HTR-8/SVneo (cell line): ENCODE measurements around the gene CHST11.
"Not testable (repeated sequence)": the region's sequence is repeated elsewhere in the genome, so short reads cannot be mapped to it uniquely, and the experiment has no call there.

Source experiments
- DNase-seq: peaks from one replicate; pipeline ENCODE4 v3.0.0; 2011; ENCODE audit warnings: low spot score, mixed read lengths; ENCODE audit not compliant: insufficient read length
- FAIRE-seq: peaks from 2 replicates; lab custom pipeline; 2011; peaks lifted over from hg19 to GRCh38; lab: Jason Lieb, UNC

Gene CHST11

DNA sequence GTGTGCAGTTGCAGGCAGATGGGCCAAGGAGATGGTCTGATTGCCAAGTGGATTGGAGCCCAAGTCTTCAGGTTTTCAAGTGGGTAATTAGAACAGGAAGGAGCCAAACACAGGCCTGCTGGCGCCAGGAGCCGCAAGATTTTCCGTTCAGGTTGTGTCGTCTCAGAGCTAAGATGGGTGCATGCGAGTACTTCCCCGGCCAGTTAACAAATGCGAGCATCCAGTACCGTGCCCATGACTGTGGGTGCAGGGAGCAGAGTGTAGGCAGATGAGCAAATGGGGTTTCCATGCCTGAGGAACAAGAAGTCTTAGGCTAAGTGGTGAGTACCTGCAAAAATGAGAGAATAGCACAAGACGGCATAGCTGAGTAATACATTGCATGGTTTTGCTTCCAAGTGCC is 90.5 kb downstream of the CHST11 start:
- FAIRE-seq (no peak), DNase-seq (no peak)

DNA sequence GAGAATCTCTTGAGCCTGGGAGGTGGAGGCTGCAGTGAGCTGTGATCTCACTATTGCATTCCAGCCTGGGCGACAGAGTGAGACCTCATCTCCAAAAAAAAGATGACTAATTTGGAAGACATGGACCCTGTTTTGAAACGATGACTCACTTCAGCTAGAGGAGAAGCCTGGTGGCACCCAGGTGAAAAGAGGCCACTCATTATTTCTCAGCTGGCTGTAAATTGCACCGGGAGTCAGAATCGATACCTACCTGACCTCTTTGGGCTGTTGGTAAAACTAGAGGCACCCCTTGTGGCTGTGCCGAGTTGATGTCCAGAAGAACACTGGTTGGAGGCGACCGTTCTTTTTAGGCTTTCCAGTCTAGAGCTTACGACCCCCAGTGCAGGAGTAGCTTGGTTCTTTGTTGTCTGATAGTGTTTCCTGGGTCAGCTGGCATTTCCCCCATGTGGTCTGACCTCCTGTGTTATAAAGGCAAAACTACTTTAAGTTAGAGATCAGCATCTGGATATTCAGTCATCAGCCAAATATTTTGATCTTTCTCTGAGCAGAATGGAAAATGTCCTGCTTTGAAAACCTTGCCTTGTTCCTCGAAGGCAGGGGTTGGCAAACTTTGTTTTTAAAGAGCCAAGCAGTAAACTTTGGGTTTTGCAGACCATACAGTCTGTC is 93.2 kb downstream of the CHST11 start:
- no peak for FAIRE-seq
- no peak for DNase-seq

DNA sequence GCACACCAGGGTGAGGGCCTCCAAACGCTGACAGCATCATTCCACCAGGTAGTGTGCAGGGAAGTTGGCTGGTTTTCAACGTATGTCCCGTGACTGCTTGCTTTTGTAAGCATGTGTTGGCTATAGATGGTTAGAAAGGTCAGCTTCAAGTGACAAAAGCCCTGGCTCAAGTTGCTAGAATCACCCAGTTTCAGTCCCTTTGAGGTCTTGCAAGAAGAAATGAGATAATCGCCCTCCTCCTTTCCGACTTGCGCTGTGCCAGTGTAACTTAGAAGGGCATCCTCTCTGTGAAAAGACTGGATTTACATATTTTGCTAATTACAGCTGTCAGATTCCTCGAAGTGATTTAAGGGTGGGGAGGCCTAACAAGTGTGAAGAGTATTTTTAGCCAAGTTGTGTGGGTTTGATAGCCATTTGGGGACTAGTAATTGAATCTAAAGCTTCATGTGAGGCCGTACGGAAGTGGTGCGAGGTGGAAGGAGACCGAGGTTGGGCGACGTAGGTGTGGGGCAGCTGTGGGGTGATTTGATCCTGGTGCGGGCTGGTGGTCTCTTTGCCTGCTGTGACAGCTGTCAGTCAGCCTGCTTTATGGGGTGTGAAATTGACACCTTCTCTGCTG is 94.7 kb downstream of the CHST11 start:
- FAIRE-seq (no peak), DNase-seq (no peak)

DNA sequence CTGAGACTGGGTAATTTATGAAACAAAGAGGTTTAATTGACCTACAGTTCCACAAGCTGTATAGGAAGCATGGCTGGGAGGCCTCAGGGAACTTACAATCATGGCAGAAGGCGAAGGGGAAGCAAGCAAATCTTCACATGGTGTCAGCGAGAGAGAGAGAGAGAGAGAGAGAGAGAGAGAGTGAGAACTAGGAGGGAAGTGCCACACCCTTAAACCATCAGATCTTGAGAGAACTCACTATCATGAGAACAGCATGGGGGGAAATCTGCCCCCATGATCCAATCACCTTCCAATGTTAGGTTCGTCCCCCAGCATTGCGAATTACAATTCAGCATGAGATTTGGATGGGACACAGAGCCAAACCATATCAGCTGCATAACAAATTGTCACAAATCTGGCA is 96.7 kb downstream of the CHST11 start:
- no peak for FAIRE-seq

DNA sequence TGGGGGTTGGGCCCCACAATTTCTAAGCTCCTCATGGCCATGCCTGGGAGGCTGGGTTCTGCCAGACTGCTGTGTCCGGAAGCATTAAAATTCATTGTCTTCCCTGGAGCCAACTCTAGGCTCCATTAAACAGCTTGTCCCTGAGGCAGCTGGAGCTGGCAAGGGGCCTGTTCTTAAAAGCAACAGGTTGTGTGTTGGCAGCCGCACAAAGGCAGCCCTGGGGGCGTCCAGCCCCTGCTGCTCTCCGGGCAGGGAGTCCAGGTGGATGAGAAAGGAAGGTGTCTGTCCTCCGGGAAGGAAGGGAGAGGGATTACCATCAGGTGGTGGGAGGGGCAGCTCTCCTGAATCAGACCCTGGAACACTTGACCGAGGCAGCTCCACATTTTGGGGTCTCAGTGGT is 98.9 kb downstream of the CHST11 start:
- no peak for FAIRE-seq
- DNase-seq: no peak

More for the DNA sequence above, 96.7 kb downstream of the CHST11 start:
- no peak for DNase-seq

DNA sequence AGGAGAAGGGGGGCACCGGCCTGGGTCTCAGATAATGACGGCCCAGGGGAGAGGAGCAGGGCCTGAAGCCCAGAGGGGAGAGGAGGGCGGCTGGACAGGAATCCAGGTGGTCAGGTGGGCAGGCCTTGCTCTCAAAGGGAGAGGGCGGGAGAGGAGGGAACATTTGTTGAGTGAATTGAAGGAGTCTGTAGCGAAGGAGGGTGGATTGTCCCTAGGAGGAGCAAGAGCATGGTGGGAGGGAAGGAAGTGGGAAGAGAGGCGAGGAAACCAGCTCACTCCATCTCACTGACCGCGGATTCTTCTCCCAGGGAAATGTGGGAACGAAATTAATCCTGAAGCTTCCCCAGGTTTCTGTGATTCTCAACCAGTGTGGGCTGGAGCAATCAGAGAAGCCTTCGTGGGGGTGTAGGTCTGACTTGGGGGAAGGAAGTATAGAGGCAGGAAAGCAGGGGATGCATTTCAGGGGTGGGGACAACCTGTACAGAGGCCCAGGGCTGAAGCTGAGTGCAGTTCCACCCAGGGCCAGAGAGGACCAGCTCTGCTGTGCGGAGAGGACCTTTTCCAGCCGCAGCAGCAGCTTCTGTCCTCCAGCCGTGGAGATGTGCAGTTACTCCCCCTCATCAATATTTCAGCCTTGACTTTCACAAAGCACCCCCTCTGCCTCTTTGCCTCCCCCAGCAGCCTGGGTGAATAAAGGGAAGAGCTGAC is 100.9 kb downstream of the CHST11 start:
- no peak for FAIRE-seq
- no peak for DNase-seq

DNA sequence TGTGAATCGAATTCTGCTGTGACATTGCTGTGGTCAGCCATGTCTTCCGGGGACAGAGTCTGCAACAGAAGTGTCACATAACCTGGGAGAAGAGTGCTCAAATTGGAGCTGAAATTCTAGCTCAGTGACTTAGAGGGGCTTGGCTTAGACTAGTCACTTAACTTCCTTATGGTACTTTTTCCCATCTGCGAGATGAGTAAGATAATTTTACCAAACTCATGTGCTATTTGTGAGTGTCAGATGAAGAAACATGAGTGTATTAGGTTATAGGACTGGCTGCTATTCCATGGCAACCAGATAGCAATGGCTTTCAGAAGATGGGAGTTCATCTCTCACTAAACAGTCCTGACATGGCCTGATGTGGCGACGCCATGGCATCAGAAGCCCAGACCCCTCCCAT is 104.1 kb downstream of the CHST11 start:
- no peak for FAIRE-seq
- no peak for DNase-seq

DNA sequence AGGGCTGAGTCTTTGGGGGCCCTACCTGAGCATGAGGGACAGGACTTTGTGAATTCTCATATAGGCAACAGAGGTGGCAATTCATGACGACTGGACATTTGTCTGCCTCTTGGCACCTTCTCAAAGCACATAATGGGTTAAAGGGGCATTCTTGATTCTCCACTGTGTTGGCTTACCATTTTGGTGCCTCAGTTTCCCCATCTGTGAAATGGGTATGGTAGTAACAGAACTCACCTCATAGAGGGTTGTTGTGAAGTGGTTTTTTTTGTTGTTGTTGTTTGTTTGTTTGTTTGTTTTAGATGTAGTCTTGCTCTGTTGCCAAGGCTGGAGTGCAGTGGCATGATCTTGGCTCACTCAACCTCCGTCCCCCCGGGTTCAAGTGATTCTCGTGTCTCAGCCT is 106.0 kb downstream of the CHST11 start:
- DNase-seq: no peak
- no peak for FAIRE-seq

DNA sequence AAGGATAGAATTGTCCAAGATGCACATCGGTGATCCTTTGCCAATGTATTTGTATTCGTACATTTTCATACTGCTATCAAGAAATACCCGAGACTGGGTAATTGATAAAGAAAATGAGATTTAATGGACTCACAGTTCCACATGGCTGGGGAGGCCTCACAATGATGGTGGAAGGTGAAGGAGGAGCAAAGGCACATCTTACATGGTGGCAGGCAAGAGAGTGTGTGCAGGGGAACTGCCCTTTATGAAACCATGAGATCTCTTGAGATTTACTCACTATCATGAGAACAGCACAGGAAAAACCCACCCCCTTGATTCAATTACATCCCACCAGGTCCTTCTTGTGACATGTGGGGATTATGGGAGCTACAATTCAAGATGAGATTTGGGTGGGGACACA is 107.9 kb downstream of the CHST11 start:
- FAIRE-seq, DNase-seq: not testable (repeated sequence)

DNA sequence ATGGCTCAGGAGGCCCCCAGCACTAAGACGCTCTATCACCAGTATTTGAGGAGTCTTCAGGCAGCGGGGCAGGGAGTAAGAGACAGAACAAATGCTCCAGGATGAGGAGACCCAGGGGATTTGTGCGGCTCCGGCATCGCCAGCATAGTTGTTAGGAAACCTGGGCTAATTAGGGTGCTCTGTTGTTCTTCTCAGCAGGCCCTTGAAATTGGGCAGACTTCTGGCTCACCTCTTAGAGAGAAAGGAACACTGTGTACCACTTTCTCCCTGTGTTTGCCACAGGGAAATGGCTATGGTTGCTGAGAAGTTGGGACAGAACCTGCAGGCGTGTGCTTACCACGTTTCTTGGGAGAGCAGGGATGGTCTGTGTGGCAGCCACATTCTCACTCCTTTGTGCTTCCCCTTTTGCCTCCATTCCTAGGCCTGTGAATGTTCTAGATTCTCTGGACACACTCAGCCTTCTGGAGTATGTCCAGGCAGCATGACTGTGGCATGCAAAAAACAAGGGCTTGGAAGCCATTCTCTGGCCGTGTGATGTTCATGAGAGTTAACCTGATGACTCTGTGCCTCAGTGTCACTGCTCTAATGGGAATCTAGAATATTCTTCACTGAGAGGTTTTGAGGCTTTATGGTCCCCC is 109.0 kb downstream of the CHST11 start:
- FAIRE-seq (no peak), DNase-seq (no peak)

DNA sequence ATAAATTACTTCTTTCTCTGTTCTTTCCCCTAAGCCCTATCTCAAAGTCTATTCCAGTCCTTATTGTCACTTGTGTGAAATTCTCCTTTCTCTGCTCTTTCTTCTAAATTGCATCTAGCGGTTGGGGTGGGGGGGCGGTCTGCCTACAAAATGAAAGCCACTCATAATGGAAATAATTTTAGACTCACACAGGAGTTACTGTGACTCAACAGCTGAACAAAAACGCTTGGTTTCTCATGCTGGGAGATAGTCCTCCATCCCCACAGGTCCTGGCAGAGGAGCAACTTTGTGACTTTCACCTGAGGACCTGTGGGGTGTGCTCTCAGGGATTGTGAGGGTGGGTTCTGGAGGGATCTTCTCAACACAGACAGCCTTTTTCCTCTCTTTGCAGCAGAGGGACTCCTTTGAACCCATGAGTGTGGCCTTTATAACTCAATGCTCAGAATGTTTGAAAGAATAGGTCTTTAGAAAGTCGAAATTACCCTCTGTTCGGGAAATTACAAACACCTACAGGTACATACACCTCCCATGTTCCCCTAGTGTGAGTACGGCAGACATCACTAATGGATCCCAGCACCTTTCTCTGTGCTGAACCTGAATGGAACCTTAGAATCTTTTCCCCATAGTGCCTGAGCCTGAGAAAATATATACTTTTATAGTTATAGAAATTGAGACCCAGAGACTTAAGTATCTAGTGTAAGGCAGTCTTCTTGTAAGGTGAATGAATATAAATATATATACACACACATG is 109.7 kb downstream of the CHST11 start:
- DNase-seq (no peak), FAIRE-seq (no peak)

DNA sequence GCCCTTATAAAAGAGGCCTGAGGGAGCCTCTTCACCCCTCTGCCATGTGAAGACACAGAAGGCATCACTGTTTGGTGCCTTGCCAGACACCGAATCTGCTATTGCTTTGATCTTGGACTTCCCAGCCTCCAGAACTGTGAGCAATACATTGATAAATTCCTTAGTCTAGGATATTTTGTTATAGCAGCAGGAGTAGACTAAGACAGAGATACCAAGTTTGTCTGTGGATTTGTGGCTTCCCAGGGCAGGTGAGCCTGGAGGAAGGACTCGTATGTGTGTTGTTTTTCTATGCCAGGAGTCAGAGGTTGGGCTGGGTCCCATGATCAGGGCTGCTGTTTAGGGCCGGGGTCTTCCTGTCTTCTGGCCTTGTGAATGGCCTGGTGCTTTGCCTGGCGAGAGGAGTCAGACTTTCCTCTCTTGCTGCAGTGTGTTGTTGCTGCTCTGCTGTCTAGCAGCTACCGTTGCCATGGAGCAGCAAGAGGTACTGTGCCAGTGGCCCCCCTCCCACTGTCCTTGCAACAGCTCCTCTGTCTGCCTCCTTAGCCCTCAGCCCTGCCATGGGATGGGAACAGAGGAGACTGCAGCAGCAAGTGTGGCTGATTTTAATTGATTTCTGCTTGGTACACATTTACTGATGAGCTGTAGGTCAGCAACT is 111.2 kb downstream of the CHST11 start:
- no peak for DNase-seq
- no peak for FAIRE-seq

DNA sequence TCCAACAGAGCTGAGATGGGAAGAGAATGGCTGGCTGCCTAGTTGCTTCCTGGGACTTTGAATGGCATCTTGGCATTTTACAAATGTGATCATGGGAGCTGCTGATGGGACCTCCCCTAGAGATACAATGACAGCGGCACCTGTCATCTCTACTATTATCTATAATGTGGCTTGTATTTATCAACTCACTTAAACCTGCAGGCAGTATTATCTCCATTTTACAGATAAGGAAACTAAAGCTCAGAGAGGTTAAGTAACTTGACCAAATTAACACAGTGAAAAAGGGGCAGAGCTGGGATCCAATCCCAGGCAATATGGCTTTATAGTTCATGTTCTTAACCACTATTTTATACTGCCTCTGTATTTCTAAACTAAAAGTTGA is 111.7 kb downstream of the CHST11 start:
- FAIRE-seq (no peak), DNase-seq (no peak)

DNA sequence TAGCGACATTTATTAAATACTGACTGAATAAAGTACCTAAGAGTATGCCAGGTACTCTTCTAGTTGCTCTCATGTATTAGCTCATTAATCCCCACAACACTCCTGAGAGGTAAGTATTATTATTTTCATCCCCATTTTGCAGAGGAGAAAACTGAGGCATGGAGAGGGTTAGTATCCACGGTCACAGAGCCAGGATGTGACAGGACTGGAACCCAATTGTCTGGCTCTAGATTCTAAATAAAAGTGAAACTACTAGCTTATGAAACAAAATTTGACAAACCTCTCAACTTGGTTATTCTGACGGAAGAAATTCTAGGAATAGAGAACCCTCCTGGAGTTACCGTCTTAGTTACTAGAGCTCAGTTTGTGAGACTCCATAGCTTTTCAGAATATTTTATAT is 112.2 kb downstream of the CHST11 start:
- no peak for DNase-seq
- FAIRE-seq: no peak

DNA sequence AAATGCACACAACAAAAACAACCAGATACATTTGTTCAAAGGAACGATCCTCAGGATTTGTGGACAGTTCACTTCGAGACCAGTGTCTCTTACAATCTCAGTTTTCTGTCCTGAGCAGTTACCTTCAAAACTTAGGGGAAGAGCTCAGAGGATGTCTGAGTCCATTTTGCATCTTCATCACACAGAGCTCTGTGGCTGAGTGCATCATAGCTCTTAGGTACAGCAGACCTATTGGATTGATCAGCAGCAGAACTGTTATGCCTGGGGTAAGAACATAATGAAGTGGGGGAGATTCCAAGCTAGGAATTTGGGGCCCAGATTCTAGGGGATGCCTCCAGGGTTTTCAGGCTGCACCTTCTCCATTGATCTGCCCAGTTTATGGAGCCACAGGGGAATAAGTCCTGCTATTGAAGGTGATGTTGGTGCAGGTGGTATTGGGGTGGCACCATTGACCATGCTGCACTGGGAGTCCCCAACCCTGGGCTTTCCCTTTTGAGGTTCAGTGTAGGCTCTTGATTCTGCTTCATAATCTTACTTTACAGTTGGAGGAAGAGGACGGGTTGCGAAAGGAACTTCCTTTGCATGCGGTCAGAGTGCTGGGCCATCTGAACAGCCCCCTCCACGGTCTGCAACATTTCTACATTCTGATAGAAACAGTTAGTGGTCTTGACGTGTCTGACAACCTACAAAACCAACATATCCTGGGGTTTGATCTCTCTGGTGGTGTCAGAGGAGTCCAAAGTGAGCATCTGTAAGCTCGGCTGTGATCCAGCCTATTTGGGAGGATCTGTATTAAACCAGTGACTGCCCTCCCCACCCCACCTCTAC is 112.8 kb downstream of the CHST11 start:
- DNase-seq (no peak), FAIRE-seq (no peak)

DNA sequence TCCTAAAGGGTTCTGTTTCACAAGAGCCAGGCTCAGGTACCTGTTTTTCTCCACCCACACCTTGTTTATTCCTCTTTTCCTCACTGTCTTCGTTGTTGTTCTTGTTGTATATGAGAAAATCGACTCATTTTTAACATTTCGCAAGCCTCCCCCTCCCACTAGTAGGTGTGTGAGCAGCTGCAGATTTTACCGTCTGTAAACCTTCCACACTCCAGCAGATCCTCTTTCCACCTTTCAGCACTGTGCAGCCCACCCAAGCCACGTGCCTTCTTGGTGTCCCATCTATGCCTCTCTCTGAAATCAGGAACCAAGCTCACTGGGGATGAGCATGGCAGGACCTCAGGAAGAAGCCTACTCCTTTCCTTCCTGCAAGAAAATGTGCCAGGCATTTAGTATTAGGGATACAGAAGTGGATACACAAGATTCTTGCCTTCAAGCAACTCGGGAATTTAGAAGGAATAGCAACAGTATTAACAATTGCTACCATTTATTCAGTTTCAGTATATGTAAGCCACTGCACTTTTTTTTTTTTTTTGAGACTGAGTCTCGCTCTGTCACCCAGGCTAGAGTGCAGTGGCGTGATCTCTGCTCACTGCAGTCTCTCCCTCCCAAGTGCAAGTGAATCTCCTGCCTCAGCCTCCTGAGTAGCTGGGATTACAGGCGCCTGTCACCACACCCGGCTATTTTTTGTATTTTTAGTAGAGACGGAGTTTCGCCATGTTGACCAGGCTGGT is 113.6 kb downstream of the CHST11 start:
- no peak for FAIRE-seq
- DNase-seq: no peak

DNA sequence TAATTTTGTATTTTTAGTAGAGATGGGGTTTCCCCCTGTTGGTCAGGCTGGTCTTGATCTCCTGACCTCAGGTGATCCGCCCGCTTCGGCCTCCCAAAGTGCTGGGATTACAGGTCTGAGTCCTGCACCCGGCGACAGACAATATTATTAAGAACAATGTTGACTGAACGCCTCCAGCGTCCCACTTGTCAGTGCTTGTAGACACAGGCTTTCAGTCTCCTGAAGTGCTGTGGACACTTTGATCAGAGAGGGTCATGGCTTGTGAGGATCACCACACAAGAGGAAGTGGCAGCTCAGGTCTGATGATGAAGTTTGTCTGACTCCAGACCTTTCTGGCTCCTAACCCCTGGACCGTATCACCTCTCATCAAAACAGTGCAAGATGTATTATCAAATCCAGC is 114.6 kb downstream of the CHST11 start:
- FAIRE-seq: no peak
- no peak for DNase-seq

DNA sequence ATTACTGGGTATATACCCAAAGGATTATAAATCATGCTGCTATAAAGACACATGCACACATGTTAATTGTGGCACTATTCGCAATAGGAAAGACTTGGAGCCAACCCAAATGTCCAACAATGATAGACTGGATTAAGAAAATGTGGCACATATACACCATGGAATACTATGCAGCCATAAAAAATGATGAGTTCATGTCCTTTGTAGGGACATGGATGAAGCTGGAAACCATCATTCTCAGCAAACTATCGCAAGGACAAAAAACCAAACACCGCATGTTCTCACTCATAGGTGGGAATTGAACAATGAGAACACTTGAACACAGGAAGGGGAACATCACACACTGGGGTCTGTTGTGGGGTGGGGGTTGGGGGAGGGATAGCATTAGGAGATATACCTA is 117.6 kb downstream of the CHST11 start:
- DNase-seq, FAIRE-seq: not testable (repeated sequence)
